HG03457 (cell line): ENCODE measurements around the gene TMC5.
"Not testable (repeated sequence)": the region's sequence is repeated elsewhere in the genome, so short reads cannot be mapped to it uniquely, and the experiment has no call there.

Source experiments
- ATAC-seq: cut with Tn5 transposase; IDR thresholded peaks from one replicate; pipeline ENCODE4 v1.9.1; 2021; ENCODE audit warnings: moderate number of reproducible peaks; ENCODE audit not compliant: unreplicated experiment

TMC5 gene

GRCh38 chr16:19528666-19529065, 111.0 kb downstream of the TMC5 start:
- ATAC-seq: no peak

GRCh38 chr16:19532601-19533000, 114.9 kb downstream of the TMC5 start:
- no peak for ATAC-seq

GRCh38 chr16:19540241-19540970, 122.7 kb downstream of the TMC5 start:
- ATAC-seq: no peak

- ATAC-seq: no peak
Observed at GRCh38 chr16:19542138-19542821, 124.6 kb downstream of the TMC5 start.

GRCh38 chr16:19543278-19543996, 125.8 kb downstream of the TMC5 start:
- not testable (repeated sequence) for ATAC-seq

GRCh38 chr16:19548144-19548543, 130.5 kb downstream of the TMC5 start:
- no peak for ATAC-seq
